ENCODE measurements around the gene TRIM54. TPM values are rescaled to one million over a fixed set of nuclear protein-coding genes. Genes with fewer than 3 reads are reported as not detected.
"Not testable (repeated sequence)": the region's sequence is repeated elsewhere in the genome, so short reads cannot be mapped to it uniquely, and the experiment has no call there.

The TRIM54 gene
- total RNA-seq, 1 experiment from 2014 or later, result 0.99 TPM

- intact Hi-C loops (cut with micrococcal nuclease; ENCODE audit: unreplicated experiment), result no loop called here
- H3K9me3 Mint-ChIP-seq (ENCODE audit: low read depth, unreplicated experiment), result no peaks in the 10 kb centered on the region
- TF ChIP-seq CTCF (IDR thresholded peaks at IDR 0.05; ENCODE audit: unreplicated experiment), result no peak
- no peak overlapping the region for H3K27ac Mint-ChIP-seq (ENCODE audit: unreplicated experiment)
- H3K4me1 Mint-ChIP-seq (ENCODE audit: low read depth, unreplicated experiment), result peaks cover 22% of the 10 kb centered on the region
- H3K36me3 Mint-ChIP-seq (ENCODE audit: insufficient read depth, unreplicated experiment), result peaks cover 29% of the 10 kb centered on the region
- CTCF ChIA-PET, result no interaction called here
- no peaks in the 10 kb centered on the region for H3K27me3 Mint-ChIP-seq (ENCODE audit: unreplicated experiment)
- no peak for DNase-seq
- no peak overlapping the region for H3K4me3 Mint-ChIP-seq (ENCODE audit: low read depth, unreplicated experiment)
- no TSS peak for BruUV-seq (replicated peaks)
Measured at GRCh38 chr2:27351802-27352598, 69.8 kb downstream of the TRIM54 start.

- H3K4me3 Mint-ChIP-seq (ENCODE audit: low read depth, unreplicated experiment); H3K9me3 Mint-ChIP-seq (ENCODE audit: low read depth, unreplicated experiment); CTCF ChIA-PET; BruUV-seq (replicated peaks); intact Hi-C loops (cut with micrococcal nuclease; ENCODE audit: unreplicated experiment); H3K27me3 Mint-ChIP-seq (ENCODE audit: unreplicated experiment); H3K27ac Mint-ChIP-seq (ENCODE audit: unreplicated experiment); DNase-seq: not testable (repeated sequence)
- Mint-ChIP-seq H3K36me3 (ENCODE audit: insufficient read depth, unreplicated experiment) (peaks cover 43% of the 10 kb centered on the region), H3K4me1 (ENCODE audit: low read depth, unreplicated experiment) (peaks cover 26% of the 10 kb centered on the region)
Measured at GRCh38 chr2:27353386-27353761, 71.1 kb downstream of the TRIM54 start.

GRCh38 chr2:27353762-27354596 is 71.8 kb downstream of the TRIM54 start:
- CTCF ChIA-PET, result interaction anchor here (0.6 to 0.7 kb wide), 2 partner anchors 195 to 233 kb away, joined by 3 read pairs; no protein-coding TSS in a partner anchor
- no TSS peak for BruUV-seq (replicated peaks)
- intact Hi-C loops (cut with micrococcal nuclease; ENCODE audit: unreplicated experiment), result no loop called here
- peaks cover 32% of the 10 kb centered on the region for H3K4me1 Mint-ChIP-seq (ENCODE audit: low read depth, unreplicated experiment)
- H3K27me3 Mint-ChIP-seq (ENCODE audit: unreplicated experiment), result no peaks in the 10 kb centered on the region
- no peak overlapping the region for H3K27ac Mint-ChIP-seq (ENCODE audit: unreplicated experiment)
- H3K36me3 Mint-ChIP-seq (ENCODE audit: insufficient read depth, unreplicated experiment), result peaks cover 47% of the 10 kb centered on the region
- no peak overlapping the region for H3K4me3 Mint-ChIP-seq (ENCODE audit: low read depth, unreplicated experiment)
- H3K9me3 Mint-ChIP-seq (ENCODE audit: low read depth, unreplicated experiment), result peaks cover 2% of the 10 kb centered on the region
- DNase-seq, result no peak
- no peak for TF ChIP-seq CTCF (IDR thresholded peaks at IDR 0.05; ENCODE audit: unreplicated experiment)

- DNase-seq, result no peak
- H3K4me3 Mint-ChIP-seq (ENCODE audit: low read depth, unreplicated experiment), result no peak overlapping the region
- peaks cover 33% of the 10 kb centered on the region for H3K4me1 Mint-ChIP-seq (ENCODE audit: low read depth, unreplicated experiment)
- H3K36me3 Mint-ChIP-seq (ENCODE audit: insufficient read depth, unreplicated experiment), result peaks cover 43% of the 10 kb centered on the region
- CTCF ChIA-PET, result interaction anchor here (0.6 to 0.7 kb wide), 2 partner anchors 196 to 232 kb away, joined by 3 read pairs; no protein-coding TSS in a partner anchor
- BruUV-seq (replicated peaks), result no TSS peak
- no peak overlapping the region for H3K27ac Mint-ChIP-seq (ENCODE audit: unreplicated experiment)
- H3K27me3 Mint-ChIP-seq (ENCODE audit: unreplicated experiment), result no peaks in the 10 kb centered on the region
- TF ChIP-seq CTCF (IDR thresholded peaks at IDR 0.05; ENCODE audit: unreplicated experiment), result no peak
- peaks cover 2% of the 10 kb centered on the region for H3K9me3 Mint-ChIP-seq (ENCODE audit: low read depth, unreplicated experiment)
- intact Hi-C loops (cut with micrococcal nuclease; ENCODE audit: unreplicated experiment), result no loop called here
Measured at GRCh38 chr2:27354597-27354927, 72.3 kb downstream of the TRIM54 start.

Data from Calu3 (cell line).